GM18873 (cell line): ENCODE results near the gene GNPNAT1.
"Not testable (repeated sequence)": the region's sequence is repeated elsewhere in the genome, so short reads cannot be mapped to it uniquely, and the experiment has no call there.

Experiments used
- ATAC-seq: cut with Tn5 transposase; IDR thresholded peaks from one replicate; pipeline ENCODE4 v1.9.1; 2021; ENCODE audit warnings: mild to moderate bottlenecking, moderate library complexity, moderate number of reproducible peaks; ENCODE audit not compliant: unreplicated experiment, low FRiP score

GNPNAT1 gene

DNA sequence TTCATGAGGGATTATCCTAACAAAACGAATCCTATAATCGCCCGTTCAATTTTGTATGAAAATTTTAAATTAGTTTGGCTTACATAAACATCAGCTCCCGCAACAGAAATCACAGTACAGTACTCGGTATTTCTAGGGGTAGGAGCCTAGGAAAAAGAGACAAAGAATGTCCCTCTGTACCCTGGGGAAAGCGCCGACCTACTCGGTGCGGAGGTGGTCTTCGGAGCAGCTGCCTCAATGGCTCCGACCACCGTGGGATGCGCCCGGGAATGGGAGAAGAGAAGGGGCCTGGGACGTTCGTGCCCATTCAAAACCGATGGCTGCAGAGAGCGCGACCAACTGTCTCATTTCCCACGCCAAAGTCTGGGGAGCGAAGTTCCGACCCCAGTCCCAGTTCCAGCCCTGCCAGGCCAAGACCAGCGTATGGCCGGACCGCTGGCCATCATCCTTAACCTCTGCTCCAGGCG, 618 bp downstream of the GNPNAT1 start:
- ATAC-seq: peak; percentile 7

DNA sequence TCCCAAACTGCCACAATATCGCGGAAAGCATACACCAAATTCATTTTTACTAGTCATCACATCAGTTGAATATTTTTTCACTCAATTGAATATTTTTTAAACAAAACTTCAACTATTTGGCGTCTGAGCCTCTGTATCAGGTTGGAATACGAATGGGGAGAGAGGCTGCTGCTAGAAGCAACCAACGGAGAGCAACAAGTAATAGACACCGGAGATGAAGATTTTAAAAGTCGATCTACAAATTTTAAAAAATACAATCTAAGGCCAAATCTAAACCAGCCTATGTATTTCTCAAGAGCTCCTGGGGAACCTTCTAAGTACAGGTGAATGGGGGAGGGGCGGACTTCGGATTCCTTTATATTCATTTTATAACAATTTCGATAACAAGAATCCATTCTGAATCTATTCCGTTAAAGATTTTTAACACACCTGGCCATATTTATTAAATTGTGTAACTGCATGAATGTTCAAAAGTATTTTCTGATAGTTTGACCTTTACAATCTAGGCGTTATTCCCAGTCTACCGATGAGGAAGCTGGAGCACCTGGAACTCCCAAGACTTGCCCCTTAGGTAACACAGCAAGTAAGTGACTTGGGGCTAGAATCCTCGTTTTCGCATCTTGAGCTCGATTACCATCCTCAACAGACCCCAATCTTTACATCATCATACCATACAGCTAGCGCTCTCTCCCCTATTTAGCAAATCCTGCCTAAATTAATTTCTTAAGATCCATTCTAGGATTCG, 1.2 kb downstream of the GNPNAT1 start:
- ATAC-seq: no peak

DNA sequence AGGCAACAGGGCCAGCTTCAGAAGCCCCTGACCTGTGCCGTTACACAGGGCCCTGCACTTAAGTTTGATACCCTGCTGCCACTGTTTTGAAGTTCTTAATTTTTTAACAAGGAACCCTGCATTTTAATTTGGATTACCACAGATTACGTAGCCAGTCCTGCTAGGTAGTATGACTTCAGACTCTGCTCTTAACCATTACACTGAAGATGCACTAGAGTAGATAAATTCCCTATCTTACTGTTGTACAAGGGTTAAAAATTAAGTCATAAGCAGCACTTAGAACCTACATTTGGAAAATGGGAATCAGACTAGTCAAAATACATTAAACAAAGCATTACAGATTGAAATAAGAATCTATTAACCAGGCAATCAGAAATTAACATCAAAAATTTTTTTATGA, 2.3 kb downstream of the GNPNAT1 start:
- no peak for ATAC-seq

- no peak for ATAC-seq
These were observed 4.5 kb downstream of the GNPNAT1 start for GRCh38 chr14:52786887-52787286.

DNA sequence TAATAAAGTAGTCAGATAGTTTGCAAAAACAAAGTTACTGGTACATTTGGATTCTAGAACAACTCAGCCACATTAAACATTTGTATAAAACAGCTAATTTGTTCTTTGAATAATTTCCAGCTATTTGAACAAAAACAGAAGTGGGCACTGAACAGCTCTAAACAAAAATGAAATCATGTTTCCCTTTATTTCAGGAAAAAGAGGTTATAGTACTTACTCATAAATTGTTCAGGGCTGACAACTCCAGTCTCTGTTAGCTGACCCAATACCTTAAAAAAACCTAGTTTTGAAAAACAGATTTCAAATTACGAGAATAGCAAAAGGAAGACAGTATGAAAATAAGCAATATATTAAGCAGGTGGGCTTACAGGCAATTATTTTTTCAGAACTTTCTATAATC, 8.2 kb downstream of the GNPNAT1 start:
- ATAC-seq: no peak

GRCh38 chr14:52781629-52782028, 9.8 kb downstream of the GNPNAT1 start:
- no peak for ATAC-seq

DNA sequence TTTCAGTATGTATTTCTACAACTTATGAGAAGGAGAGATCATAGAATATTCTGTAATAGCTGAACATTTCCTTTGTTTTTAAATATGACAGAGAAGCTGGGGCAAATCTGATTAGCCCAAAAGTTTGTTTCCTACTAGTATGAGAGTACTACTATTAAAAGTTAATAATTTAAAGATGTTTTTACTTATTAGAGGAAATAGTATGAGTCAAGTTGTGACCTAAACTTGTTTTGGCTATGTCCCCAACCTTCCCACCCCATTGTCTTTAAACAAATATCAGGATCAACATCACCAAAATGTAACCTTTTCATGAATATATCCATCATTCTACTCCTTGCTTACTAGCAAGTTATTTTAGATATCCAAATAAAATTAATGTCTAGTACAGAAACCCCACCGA, 10.5 kb downstream of the GNPNAT1 start:
- no peak for ATAC-seq

DNA sequence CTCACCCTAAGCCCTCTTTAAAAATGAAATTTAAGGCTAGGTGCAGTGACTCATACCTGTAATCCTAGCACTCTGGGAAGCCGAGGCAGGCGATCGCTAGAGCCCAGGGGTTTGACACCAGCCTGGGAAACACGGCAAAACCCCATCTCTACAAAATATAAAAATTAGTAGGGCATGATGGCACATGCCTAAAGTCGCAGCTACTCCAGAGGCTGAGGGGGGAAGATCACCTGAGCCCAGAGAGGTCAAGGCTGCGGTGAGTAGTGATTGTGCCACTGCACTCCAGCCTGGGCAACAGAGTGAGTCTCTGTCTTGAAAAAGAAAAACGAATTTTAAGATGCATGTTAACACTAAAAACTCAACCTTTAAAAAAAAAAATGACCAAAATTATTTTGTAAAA, 12.7 kb downstream of the GNPNAT1 start:
- ATAC-seq: no peak

GRCh38 chr14:52776816-52777215, 14.6 kb downstream of the GNPNAT1 start:
- ATAC-seq: no peak

DNA sequence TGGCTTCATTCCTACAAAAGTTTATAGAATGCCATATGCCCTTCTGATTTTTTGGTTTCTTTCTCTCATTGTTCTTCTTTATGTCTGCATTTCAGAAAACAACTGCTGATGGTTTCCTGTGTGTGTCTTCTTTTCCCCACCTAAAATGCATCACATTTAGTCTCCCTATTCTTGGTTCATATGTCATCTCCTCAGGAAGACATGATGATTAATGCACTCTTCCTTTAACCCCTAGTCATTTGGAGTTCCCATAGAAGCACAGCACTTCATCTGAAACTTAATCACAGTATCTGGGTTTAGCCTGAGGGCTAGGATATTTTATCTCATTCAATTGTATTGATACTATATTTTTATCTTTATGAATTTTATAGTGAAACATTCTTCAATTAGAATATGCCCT, 21.5 kb downstream of the GNPNAT1 start:
- no peak for ATAC-seq

DNA sequence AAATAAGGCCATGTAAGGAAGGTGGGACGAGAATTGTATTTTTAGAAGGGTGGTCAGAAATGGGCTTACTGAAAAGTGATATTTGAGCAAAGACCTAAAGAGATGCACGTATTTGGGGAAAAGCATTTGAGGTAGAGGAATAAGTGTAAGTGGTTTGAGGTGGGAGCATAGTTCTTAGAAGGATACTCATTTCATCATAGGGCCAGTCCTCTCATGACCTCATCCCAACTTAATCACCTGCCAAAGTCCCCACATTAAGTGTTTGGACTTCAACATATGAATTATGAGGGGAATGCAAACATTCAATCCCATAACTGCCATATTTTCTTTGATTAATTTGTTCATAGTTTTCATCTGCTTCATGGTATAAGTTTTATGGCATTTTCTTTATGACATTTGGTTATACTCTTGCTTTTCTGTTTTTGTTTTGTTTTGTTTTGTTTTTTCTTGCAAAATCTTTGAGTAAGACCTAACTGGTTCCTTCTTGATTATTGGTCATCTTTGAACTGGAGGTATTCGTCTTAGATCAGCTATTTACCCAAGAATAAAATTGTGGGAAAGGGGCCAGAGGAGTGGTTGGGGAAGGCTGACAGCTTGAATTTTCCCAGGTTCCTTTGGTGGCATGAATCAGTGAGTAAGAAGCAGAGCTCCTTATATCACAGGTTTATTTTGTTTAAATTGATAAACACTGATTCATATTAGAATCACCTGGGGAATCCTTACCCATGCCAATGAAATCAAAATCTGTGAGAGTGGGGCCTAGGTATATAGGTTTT, 24.2 kb downstream of the GNPNAT1 start:
- ATAC-seq: no peak

GRCh38 chr14:52762923-52763322, 28.5 kb downstream of the GNPNAT1 start:
- not testable (repeated sequence) for ATAC-seq

DNA sequence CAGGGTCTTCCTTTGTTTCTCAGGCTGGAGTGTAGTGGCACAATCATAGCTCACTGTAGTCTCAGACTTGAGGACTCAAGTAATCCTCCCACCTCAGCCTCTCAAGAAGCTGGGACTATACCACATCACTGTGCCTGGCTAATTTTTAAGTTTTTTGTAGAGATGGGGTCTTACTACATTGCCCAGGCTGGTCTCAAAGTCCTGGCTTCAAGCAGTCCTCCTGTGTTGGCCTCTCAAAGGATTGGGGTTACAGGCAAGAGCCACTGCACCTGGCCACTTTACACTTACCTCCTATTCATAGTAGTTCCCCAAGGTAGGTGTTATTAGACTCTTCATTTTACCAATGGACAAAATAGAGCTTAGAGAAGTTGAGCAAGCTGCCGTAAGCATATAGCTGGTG, 32.3 kb downstream of the GNPNAT1 start:
- no peak for ATAC-seq

DNA sequence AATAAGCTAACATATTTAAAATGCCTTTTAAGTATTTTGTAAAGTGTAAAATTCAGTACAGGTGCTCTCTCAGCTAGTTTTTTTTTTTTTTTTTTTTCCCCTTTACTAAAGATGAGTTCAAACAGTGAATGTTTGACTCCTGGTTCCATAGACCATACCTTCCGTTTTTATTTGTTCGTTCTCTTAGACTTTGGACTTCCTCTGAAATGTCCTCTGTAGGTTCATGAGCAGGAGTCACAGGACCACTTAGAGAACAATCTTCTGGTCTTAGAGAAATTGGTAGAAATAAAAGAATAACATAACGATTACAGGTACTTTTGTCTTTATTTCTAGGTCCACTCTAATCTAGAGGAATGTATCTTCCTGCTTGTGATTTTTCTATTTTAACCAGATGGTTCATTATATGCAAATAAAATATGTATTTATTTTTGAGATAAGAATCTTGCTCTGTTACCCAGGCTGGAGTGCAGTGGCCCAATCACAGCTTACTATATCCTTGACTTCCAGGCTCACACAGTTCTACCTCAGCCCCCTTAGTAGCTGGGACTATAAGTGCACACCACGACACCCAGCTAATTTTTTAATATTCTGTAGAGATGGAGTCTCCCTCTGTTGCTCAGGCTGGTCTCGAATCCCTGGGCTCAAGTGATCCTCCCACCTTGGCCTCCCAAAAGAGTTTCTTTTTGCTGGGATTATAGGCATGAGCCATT, 35.6 kb downstream of the GNPNAT1 start:
- ATAC-seq: no peak

- ATAC-seq: no peak
These were observed 42.6 kb downstream of the GNPNAT1 start for GRCh38 chr14:52748647-52749292.

- ATAC-seq: no peak
These were observed 49.5 kb downstream of the GNPNAT1 start for GRCh38 chr14:52741865-52742264.

GRCh38 chr14:52740751-52741150, 50.7 kb downstream of the GNPNAT1 start:
- ATAC-seq: no peak

- ATAC-seq: no peak
These were observed 53.0 kb downstream of the GNPNAT1 start for GRCh38 chr14:52738409-52738808.

- ATAC-seq: no peak
These were observed 55.4 kb downstream of the GNPNAT1 start for GRCh38 chr14:52735921-52736489.

DNA sequence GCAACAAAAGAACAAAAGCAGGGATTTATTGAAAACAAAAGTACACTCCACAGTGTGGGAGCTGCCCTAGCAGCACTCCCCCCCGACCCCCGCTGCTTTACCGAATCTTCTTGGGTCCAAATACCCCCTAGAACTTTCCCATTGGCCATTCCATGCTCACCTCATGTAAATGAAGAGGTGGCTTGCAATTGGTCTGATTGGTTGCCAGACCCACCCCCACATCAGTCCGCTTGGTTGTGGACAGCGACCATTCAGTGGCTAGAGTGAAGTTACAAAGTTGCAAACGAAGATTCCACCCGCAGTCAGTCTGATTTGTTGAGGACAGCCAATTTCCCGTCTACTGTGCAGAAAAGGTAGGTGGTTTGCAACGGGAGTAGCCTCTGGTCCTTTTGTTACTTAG, 57.6 kb downstream of the GNPNAT1 start:
- ATAC-seq: no peak
